Ovary (tissue), 9 donors: ENCODE measurements around the gene PSD2. TPM values are rescaled to one million over a fixed set of nuclear protein-coding genes. Genes with fewer than 3 reads are reported as not detected.

Experiments used
- DNase-seq, 5 donors: peaks; one replicate each; pipeline ENCODE4 v3.0.0-alpha.2; 2019 to 2020
- H3K27ac ChIP-seq, 2 donors: fragments of 200-600 bp; one replicate each; pipeline versions ENCODE4 v1.5.1 to v1.8.0; 2019 to 2022
- H3K27me3 ChIP-seq: fragments of 200-600 bp; one replicate; pipeline ENCODE4 v1.8.0; 2022
- H3K36me3 ChIP-seq: fragments of 200-600 bp; sonication (generic); one replicate; pipeline ENCODE4 v1.5.1; 2019
- H3K4me1 ChIP-seq: one replicate; pipeline ENCODE4 v1.8.1; 2013; ENCODE audit warnings: mild to moderate bottlenecking, moderate library complexity; ENCODE audit not compliant: insufficient read depth
- H3K4me3 ChIP-seq: fragments of 200-600 bp; sonication (generic); one replicate; pipeline ENCODE4 v1.5.1; 2017
- H3K9me3 ChIP-seq, 2 donors: fragments of 200-600 bp in 1 of 2; sonication (generic) in 1 of 2; one replicate each; pipeline versions ENCODE4 v1.5.1 to v1.8.1; 2013 to 2019; ENCODE audit warnings: mild to moderate bottlenecking in 1 of 2, moderate library complexity in 1 of 2
- EP300 ChIP-seq: sonication (generic); formaldehyde crosslinking; IDR thresholded peaks from one replicate; pipeline ENCODE4 v1.6.1; 2017; ENCODE audit warnings: antibody characterized with exemption
- POLR2A ChIP-seq: fragments of 450-650 bp; IDR thresholded peaks from one replicate; pipeline ENCODE4 v1.6.1; 2017; ENCODE audit warnings: antibody characterized with exemption, mild to moderate bottlenecking, moderate library complexity
- WGBS, 3 donors: extraction: QIAGEN DNeasy Blood & Tissue Kit in 1 of 3; methylation state at CpG; one replicate each; pipeline versions ENCODE4 v1.1.5 to v1.1.7; 2013 to 2017; 5-methylcytosine and 5-hydroxymethylcytosine counted together
- intact Hi-C, 4 donors: fragments of 100-400 bp; cut with DNase I; formaldehyde crosslinking; loops; one replicate each; pipeline versions ENCODE4 v1.11.0 to v1.15.1; 2022 to 2023
- polyA plus RNA-seq, 2 donors: library from polyadenylated mRNA; stranded (reverse); fragments of 200-250 nt in 1 of 2; fragments of 350-450 nt in 1 of 2; fragmentation: Illumina TruSeq in 1 of 2; extraction: RNeasy Lipid Tissue Mini Kit (QIAGEN cat#74804) in 1 of 2; gene quantifications; one replicate each; pipeline ENCODE4 v1.2.3, GENCODE V29; 2013 to 2014
- total RNA-seq, 7 donors: library from RNA; depleted of rRNA in 2 of 7; stranded (reverse); fragments of >200 nt in 2 of 7; fragmentation: NEBNext Ultra II Directional in 3 of 7; extraction: Animal tissue kit (Norgen Biotek cat#: 25700) in 3 of 7; gene quantifications; one replicate each; pipeline versions ENCODE4 v1.1.0 to v1.2.4, GENCODE V29; 2016 to 2023
- TF ChIP-seq, protein P1 (sequence below), 3 donors: fragments of 450-650 bp in 2 of 3; fragments of 200-600 bp in 1 of 3; IDR thresholded peaks; one replicate each; pipeline versions ENCODE4 v1.5.1 to v1.8.0; 2016 to 2022; ENCODE audit warnings: antibody characterized with exemption in 3 of 3, mild to moderate bottlenecking in 1 of 3
- donor health status: DM: no; HTN: no; CAD: no; lungs with moderate emphysema.
- donor health status: DM: no; HTN: no; CAD: no.
- donor health status: Bipolar disorder and iron deficiency.
- donor health status: DM: yes; HTN: yes; CAD: no.
- donor health status: DM: no; HTN: no; CAD: no.
- donor health status: DM: yes; HTN: yes; CAD: no.

Gene PSD2
- total and polyA plus RNA-seq, 9 donors: 0.05 to 0.37 (median 0.12) TPM; not detected in 2

DNA sequence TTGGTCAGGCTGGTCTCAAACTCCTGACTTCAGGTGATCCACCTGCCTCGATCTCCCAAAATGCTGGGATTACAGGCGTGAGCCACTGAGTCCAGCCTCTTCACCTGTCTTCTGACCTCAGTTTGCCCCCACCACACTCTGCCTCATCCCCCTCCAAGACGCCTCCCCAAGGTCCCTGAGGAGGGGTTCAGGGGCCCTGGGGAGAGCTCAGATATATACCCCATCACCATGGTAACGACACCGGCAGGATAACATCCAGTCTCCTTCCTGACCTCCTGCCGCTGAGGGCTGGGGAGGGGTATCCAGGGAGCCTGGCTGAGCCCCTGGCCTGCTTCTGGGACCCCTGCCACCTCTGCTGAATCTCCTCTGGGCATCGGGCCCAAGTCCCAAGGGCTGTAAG, 19.7 kb upstream of the PSD2 start:
- WGBS, 3 donors: 68 to 71% (median 69%) methylated on average over 7 of the region's 7 CpGs
- DNase-seq: no peak
- H3K4me1 ChIP-seq: no peaks in the 10 kb centered on the region
- no peaks in the 10 kb centered on the region for H3K36me3 ChIP-seq
- intact Hi-C loops: no loop called here
- TF ChIP-seq, protein P1, sequence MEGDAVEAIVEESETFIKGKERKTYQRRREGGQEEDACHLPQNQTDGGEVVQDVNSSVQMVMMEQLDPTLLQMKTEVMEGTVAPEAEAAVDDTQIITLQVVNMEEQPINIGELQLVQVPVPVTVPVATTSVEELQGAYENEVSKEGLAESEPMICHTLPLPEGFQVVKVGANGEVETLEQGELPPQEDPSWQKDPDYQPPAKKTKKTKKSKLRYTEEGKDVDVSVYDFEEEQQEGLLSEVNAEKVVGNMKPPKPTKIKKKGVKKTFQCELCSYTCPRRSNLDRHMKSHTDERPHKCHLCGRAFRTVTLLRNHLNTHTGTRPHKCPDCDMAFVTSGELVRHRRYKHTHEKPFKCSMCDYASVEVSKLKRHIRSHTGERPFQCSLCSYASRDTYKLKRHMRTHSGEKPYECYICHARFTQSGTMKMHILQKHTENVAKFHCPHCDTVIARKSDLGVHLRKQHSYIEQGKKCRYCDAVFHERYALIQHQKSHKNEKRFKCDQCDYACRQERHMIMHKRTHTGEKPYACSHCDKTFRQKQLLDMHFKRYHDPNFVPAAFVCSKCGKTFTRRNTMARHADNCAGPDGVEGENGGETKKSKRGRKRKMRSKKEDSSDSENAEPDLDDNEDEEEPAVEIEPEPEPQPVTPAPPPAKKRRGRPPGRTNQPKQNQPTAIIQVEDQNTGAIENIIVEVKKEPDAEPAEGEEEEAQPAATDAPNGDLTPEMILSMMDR (IDR thresholded peaks at IDR 0.05): no peak
- TF ChIP-seq EP300 (no peak), POLR2A (no peak)
- no peaks in the 10 kb centered on the region for H3K27me3 ChIP-seq
- no peak overlapping the region for H3K27ac ChIP-seq
- no peak overlapping the region for H3K4me3 ChIP-seq
- no peaks in the 10 kb centered on the region for H3K9me3 ChIP-seq

DNA sequence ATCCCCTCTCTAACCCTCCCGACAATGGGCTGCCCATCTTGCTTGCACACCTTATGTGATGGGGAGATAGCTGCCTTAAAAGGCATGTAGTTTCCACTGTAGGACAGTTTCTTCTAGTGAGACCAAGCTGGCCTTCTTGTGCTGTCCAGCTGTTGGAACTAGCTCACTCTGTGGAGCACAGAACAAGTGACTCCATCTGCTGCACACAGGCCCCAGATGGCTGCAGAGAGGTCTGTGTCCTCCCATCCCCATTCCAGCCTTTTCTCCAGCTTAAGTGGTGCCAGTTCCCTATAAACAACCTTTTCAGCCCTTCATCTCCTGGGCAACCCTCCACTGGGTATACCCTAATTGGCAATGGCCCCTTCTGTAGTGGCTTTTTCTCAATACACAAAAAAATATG, 18.7 kb upstream of the PSD2 start:
- no peaks in the 10 kb centered on the region for H3K4me1 ChIP-seq
- 75 to 95% (median 93%) methylated on average over 1 of the region's 1 CpG for whole genome bisulfite sequencing, 3 donors
- no peak overlapping the region for H3K4me3 ChIP-seq
- no peak for DNase-seq
- TF ChIP-seq POLR2A: no peak
- TF ChIP-seq, protein P1 (IDR thresholded peaks at IDR 0.05): no peak
- TF ChIP-seq EP300: no peak
- H3K9me3 ChIP-seq: no peaks in the 10 kb centered on the region
- intact Hi-C loops: no loop called here
- H3K27me3 ChIP-seq: no peaks in the 10 kb centered on the region
- H3K27ac ChIP-seq: no peak overlapping the region
- no peaks in the 10 kb centered on the region for H3K36me3 ChIP-seq

DNA sequence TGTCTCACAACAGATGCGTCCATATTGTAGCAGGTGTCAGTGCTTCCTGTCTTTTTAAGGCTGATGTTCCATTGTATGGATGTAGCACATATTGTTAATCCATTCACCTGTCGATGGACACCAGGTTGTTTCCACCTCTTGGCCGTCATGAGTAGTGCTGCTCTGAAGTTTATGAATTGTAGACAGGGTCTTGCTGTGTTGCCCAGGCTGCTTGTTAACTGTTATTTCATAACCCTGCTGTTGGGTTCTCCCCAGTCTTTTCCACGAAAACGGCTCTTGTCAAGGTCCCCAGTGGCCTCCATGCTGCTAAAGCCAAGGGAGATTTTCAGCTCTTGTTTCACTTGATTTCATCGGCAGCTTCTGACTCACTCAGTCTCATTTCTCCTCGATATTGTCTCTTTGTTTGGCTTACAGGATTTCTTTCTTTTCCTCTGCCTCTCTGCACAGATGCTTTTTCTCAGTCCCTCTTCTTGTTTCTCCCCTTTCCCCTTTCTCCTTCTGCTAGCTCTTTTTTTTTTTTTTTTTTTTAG, 12.1 kb upstream of the PSD2 start:
- intact Hi-C loops: loop anchor here in 3 of 4 donors (10.0 kb wide), 1 partner anchor 371 kb away; no protein-coding TSS in a partner anchor
- no peaks in the 10 kb centered on the region for H3K4me1 ChIP-seq
- TF ChIP-seq, protein P1 (IDR thresholded peaks at IDR 0.05): no peak
- TF ChIP-seq POLR2A: no peak
- no peak for TF ChIP-seq EP300
- 62 to 74% (median 65%) methylated on average over 7 of the region's 7 CpGs for WGBS, 3 donors
- H3K27ac ChIP-seq: no peak overlapping the region
- no peak for DNase-seq
- no peaks in the 10 kb centered on the region for H3K36me3 ChIP-seq
- H3K9me3 ChIP-seq: no peaks in the 10 kb centered on the region
- H3K4me3 ChIP-seq: no peak overlapping the region
- no peaks in the 10 kb centered on the region for H3K27me3 ChIP-seq

DNA sequence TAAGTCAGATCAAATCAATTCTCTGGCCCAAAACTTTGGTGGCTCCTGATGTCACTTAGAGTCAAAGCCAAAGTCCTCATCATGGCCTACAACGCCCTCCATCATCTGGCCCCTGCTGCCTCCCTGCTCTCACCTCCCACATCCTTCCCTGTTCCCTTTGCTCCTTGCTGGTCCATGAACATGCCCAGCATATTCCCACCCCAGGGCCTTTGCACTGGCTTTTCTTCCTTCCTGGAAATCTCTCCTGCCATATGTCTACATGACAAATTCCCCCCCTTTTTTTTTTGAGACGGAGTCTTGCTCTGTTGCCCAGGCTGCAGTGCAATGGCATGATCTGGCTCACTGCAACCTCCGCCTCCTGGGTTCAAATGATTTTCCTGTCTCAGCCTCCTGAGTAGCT, 11.1 kb upstream of the PSD2 start:
- no peak overlapping the region for H3K4me3 ChIP-seq
- intact Hi-C loops: loop anchor here in 3 of 4 donors (10.0 kb wide), 1 partner anchor 370 kb away; no protein-coding TSS in a partner anchor
- no peaks in the 10 kb centered on the region for H3K27me3 ChIP-seq
- H3K36me3 ChIP-seq: no peaks in the 10 kb centered on the region
- TF ChIP-seq EP300 (no peak), POLR2A (no peak)
- TF ChIP-seq, protein P1 (IDR thresholded peaks at IDR 0.05): no peak
- H3K4me1 ChIP-seq: no peaks in the 10 kb centered on the region
- H3K9me3 ChIP-seq: no peaks in the 10 kb centered on the region
- DNase-seq: no peak
- no peak overlapping the region for H3K27ac ChIP-seq
- 94 to 97% (median 94%) methylated on average over 3 of the region's 3 CpGs for WGBS, 3 donors
